DMS53 treated with DMSO at 0.1 percent for 48 hours (cell line): Measurements from ENCODE around the gene C3orf20.
A peak's percentile ranks its signal among the peaks of the same experiment; 100 is the strongest.
"Not testable (repeated sequence)": the region's sequence is repeated elsewhere in the genome, so short reads cannot be mapped to it uniquely, and the experiment has no call there.

Experiments
- DNase-seq: peaks from one replicate; lab custom pipeline; 2025; ENCODE audit not compliant: unreplicated experiment; lab: John Stamatoyannopoulos, UW

The C3orf20 gene

GRCh38 chr3:14649466-14649865 is 25.5 kb upstream of the C3orf20 start:
- no peak for DNase-seq

- no peak for DNase-seq
Measured at GRCh38 chr3:14650193-14650592, 24.7 kb upstream of the C3orf20 start.

- peak; percentile 60 for DNase-seq
Measured at GRCh38 chr3:14651440-14652251, 23.3 kb upstream of the C3orf20 start, which contains the start of gene CCDC174. Gene CCDC174, plus strand, starts transcription at chr3:14651762. Its CDS starts 75 bp downstream, at chr3:14651837.

GRCh38 chr3:14652360-14652907 is 22.5 kb upstream of the C3orf20 start:
- DNase-seq, result not testable (repeated sequence)

DNA sequence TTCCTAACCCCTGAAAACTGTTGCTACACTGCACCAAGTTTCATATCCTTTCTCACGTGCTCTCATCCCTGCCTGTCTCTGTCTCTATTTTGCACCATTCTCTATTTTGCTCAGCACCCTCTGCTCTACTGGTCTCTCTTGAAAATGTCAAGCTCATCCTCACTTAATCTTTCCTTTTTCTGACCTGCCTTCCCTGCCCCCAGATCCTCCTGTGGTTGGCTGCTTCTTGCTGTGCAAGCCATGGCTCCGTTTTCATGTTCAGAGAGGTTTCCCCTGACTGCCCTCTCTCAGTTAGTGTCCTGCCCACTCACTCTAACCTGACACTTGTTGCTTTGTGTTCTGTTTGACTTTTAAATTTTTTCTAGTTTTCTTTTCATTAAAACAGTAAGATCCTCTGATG is 17.4 kb upstream of the C3orf20 start:
- no peak for DNase-seq

- no peak for DNase-seq
Measured at GRCh38 chr3:14658978-14659377, 16.0 kb upstream of the C3orf20 start.

DNA sequence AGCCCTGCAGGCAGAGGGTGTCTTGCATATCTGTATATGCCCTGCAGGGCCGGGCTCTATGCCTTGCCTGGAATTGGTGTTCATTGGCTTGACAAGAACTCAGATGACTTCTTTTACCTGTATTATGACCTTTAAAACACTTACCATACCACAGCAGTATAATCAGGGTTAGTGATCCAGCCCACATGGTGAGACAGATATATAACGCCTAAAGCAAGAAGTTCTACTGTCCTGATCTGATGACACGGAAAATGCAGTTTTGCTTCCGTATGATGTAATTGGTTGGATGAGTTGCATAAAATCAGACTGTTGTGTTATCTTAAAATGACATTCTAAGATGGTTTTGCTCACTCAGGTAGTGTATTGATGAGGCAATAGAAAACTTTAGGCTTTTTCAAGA is 14.0 kb upstream of the C3orf20 start:
- DNase-seq, result no peak

- no peak for DNase-seq
Measured at GRCh38 chr3:14663396-14664135, 11.4 kb upstream of the C3orf20 start.

- no peak for DNase-seq
Measured at GRCh38 chr3:14664170-14664569, 10.8 kb upstream of the C3orf20 start.

DNA sequence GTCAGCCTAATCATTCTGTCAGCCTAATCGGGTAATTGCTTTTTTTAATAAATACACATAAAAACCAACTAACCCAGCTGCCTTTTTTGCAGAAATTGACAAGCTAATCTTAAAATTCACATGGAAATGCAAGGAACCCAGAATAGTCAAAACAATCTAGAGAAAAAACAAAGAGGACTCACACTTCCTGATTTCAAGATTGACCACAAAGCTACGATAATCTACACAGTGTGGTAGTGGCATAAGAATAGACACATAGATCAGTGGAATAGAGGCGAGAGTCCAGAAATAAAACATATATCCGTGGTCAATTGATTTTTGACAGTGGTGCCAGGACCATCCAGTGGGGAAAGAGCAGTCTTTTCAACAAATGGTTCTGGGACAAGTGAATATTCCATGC is 2.4 kb upstream of the C3orf20 start:
- no peak for DNase-seq

DNA sequence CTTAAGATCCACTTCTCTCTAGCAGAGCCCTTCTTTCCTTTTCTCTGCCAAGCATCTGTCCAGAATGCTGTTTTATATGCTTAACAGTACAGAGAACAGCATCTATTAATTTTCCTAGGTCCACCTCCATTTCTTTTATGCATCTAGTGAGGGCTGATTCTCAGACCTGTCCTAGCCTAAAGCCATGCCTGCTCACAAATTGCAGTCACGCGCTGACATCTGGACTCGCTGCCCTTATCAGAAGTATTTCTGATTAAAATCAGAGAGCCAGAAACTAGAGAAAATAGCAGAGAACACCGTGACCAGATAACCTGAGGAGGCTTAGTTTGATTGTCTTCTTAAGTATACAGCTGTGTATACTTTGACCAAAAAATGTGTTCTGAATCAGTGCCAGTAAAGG is 1.9 kb downstream of the C3orf20 start:
- DNase-seq, result no peak

DNA sequence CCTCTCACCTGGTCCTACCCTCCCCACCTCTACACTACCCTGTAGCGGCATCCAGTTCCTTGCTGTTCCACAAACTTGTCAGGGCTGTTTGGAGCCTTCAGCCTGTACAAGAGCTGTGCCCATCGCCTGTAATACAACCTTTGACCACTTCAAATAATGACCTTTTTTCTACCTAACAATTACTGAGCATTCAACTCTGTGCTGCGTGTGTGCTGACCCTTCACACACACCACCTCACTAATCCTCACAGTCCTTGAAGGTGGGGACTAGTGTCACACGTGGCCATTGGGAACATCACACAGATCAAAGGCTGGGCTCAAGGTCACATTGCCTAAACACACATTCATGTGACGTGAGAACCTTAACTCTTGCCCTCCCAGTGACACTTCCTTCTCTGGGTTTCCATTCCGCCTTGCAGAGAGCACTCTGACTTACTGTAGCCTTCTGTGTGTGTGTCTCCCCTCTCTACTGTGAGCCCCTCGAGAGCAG is 3.1 kb downstream of the C3orf20 start:
- DNase-seq, result no peak

GRCh38 chr3:14680115-14680514 is 5.2 kb downstream of the C3orf20 start:
- DNase-seq, result no peak

- DNase-seq, result no peak
Measured at GRCh38 chr3:14680716-14681115, 5.8 kb downstream of the C3orf20 start.

DNA sequence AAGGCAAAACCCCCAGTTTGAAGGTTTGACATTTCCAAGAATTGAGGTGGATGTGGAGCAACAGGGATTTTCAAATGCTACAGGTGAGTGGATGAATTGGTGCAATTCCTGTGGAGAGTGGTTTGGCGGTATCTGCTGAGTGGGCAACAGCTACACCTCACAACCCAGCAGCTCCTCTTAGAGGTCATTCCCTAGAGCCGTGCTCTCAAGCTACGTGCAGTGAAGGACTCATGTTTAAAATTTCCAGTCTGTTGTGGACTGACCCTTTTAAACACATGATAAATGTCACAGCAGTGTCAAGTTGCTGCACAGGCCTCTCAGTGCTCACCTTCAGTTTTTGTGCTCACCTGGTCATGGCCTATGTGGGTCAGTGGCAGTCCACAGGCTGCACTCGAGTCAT is 9.5 kb downstream of the C3orf20 start:
- no peak for DNase-seq

- DNase-seq, result no peak
Measured at GRCh38 chr3:14685179-14685578, 10.2 kb downstream of the C3orf20 start.

DNA sequence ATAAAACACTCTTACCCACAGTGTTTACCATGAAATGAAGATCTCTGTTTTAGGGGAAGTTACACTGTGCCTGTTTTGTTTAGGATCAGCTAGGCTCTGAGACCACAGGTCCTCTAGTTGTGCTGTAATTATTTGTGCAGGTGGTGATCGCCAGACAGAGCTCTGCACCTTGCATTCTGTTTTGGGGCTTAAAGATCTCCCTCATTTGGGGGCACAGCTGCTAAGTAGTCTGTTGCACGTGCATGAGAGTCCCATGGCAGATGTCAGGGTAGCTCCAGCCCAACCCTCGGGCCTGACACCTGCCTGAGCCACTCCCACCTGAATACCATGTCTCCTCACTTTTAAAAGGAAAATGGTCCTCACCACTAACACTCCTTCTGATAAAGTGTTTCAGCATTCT is 12.4 kb downstream of the C3orf20 start:
- no peak for DNase-seq

GRCh38 chr3:14688525-14688924 is 13.6 kb downstream of the C3orf20 start:
- DNase-seq, result no peak

DNA sequence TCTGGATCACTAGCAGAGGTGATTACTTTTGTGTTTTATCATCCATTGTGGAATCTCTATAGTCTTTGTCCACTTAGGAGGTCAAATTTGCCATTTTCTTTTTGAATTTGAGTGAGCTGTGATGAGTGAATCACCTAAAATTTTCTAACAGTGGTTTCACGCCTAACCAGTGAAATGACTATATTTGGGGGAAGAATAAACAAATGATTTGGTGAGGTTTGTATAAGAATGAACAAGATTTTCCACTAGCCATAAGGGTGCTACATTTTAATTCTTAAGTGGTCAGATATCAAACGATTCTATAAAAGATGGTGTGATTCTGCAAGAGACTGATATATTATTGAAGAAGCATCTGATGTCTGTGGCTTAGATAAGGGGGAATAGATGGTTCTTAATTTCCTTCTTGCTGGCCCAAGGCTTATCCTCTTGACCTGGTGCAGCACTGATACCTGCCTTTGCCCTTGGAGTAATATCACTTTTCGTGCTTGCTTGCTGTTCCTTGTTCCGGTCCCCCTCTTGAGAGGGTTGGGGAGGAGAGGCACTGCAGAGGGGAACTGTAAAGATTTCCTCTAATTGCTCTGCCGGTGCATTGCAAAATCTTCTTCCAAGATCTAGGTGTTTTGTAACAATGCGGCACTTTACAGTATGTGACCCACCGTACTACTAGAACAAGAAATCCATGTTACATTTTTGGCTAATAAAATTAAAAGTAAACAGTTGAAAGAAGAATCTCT is 14.5 kb downstream of the C3orf20 start:
- no peak for DNase-seq

GRCh38 chr3:14691239-14691638 is 16.3 kb downstream of the C3orf20 start:
- DNase-seq, result no peak

DNA sequence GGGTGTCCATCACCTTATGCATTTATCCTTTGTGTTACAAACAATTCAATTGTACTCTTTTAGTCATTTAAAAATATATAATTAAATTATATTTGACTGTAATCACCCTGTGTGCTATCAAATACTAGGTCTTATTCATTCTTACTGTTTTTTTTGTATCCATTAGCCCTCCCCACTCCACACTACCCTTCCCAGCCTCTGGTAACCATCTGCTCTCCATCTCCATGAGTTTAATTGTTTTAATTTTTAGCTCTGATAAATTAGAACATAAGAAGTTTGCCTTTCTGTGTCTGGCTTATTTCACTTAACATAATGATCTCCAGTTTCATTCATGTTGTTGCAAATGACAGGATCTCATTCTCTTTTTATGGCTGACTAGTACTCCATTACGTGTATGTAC is 16.8 kb downstream of the C3orf20 start:
- DNase-seq, result no peak
